ENCODE data around the gene FAM174B.

The FAM174B gene

GRCh38 chr15:92638291-92638708, 17.3 kb downstream of the FAM174B start:
- Histone ChIP-seq H3K27ac (ENCODE audit: low read depth, low read length) (no peak overlapping the region), H3K36me3 (ENCODE audit: insufficient read depth, low read length) (no peaks in the 10 kb centered on the region), H3K4me3 (ENCODE audit: low read depth in 1 of 2, low read length in 2 of 2) (no peak overlapping the region), H3K9me3 (ENCODE audit: low read length) (no peaks in the 10 kb centered on the region), H3K4me1 (ENCODE audit: insufficient read depth, low read length) (peaks cover 34% of the 10 kb centered on the region), H3K27me3 (ENCODE audit: control insufficient read depth in 1 of 2, insufficient read depth in 2 of 2, low read length in 2 of 2) (no peaks in the 10 kb centered on the region), H3K9ac (ENCODE audit: low read length) (no peak overlapping the region)

- H3K9ac ChIP-seq (ENCODE audit: low read length), result no peak overlapping the region
- H3K27ac ChIP-seq (ENCODE audit: low read depth, low read length), result no peak overlapping the region
- H3K9me3 ChIP-seq (ENCODE audit: low read length), result no peaks in the 10 kb centered on the region
- H3K27me3 ChIP-seq (ENCODE audit: control insufficient read depth in 1 of 2, insufficient read depth in 2 of 2, low read length in 2 of 2), result no peaks in the 10 kb centered on the region
- no peaks in the 10 kb centered on the region for H3K36me3 ChIP-seq (ENCODE audit: insufficient read depth, low read length)
- no peak overlapping the region for H3K4me3 ChIP-seq (ENCODE audit: low read depth in 1 of 2, low read length in 2 of 2)
- peaks cover 34% of the 10 kb centered on the region for H3K4me1 ChIP-seq (ENCODE audit: insufficient read depth, low read length)
These were observed 17.9 kb downstream of the FAM174B start for GRCh38 chr15:92637626-92638025.

DNA sequence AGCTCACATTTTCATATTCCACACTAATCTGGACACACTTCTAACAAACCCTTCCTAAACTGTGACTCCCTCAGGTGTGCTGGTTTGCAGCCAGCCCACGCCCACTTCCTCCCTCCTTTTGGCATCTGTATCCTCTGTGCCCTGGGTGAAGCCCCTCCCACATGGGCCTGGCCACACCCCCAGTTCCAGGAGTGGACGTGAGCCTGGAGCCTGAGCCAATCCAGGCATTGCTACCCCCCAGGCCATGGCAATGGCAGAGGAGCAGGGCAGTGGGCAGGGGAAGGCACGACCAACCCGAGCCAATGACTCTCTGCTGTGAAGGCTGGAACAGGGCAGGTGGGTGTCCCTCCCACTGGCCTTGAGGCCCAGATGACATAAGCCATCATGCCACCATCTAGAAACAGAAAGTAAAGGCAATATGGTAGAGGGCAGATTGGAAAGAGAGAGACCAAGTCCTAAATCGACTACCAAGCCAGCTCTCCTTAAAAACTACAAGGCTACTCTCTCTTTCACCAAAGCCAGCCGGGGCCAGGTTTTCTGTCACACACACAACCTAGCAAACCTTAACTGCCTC, 18.6 kb downstream of the FAM174B start:
- Histone ChIP-seq H3K27ac (ENCODE audit: low read depth, low read length) (no peak overlapping the region), H3K4me3 (ENCODE audit: low read depth in 1 of 2, low read length in 2 of 2) (no peak overlapping the region), H3K36me3 (ENCODE audit: insufficient read depth, low read length) (no peaks in the 10 kb centered on the region), H3K4me1 (ENCODE audit: insufficient read depth, low read length) (peaks cover 34% of the 10 kb centered on the region), H3K9me3 (ENCODE audit: low read length) (no peaks in the 10 kb centered on the region), H3K9ac (ENCODE audit: low read length) (no peak overlapping the region), H3K27me3 (ENCODE audit: control insufficient read depth in 1 of 2, insufficient read depth in 2 of 2, low read length in 2 of 2) (no peaks in the 10 kb centered on the region)

DNA sequence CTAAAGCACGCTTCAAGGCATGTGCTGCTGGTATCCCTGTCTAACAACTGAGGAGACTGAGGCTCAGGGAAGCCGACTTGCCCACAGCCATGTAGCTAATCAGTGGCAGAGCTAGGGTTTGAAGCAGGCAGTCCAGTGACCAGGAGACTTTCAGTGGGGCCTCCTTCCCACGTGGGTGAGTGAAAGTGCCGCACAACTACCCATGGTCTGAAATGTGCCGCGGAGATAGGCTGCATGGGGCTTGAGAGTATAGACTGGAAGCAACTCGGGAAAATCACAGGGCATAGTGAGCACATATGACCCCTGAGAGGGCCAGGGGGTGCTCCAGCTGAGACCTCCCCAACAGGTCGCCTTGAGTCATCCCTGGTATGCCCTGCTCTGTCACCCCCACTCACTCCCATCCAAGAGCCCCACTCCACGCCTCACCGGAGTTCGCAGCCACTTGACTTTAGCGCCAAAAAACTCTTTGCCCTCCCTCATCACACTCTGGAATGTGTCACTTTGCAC, 19.1 kb downstream of the FAM174B start:
- Histone ChIP-seq H3K4me3 (ENCODE audit: low read depth in 1 of 2, low read length in 2 of 2) (no peak overlapping the region), H3K36me3 (ENCODE audit: insufficient read depth, low read length) (no peaks in the 10 kb centered on the region), H3K4me1 (ENCODE audit: insufficient read depth, low read length) (peaks cover 34% of the 10 kb centered on the region), H3K27me3 (ENCODE audit: control insufficient read depth in 1 of 2, insufficient read depth in 2 of 2, low read length in 2 of 2) (no peaks in the 10 kb centered on the region), H3K27ac (ENCODE audit: low read depth, low read length) (no peak overlapping the region), H3K9me3 (ENCODE audit: low read length) (no peaks in the 10 kb centered on the region), H3K9ac (ENCODE audit: low read length) (no peak overlapping the region)

GRCh38 chr15:92634671-92635201, 20.8 kb downstream of the FAM174B start:
- Histone ChIP-seq H3K36me3 (ENCODE audit: insufficient read depth, low read length) (no peaks in the 10 kb centered on the region), H3K9ac (ENCODE audit: low read length) (no peak overlapping the region), H3K4me1 (ENCODE audit: insufficient read depth, low read length) (peaks cover 34% of the 10 kb centered on the region), H3K27ac (ENCODE audit: low read depth, low read length) (no peak overlapping the region), H3K9me3 (ENCODE audit: low read length) (no peaks in the 10 kb centered on the region), H3K27me3 (ENCODE audit: control insufficient read depth in 1 of 2, insufficient read depth in 2 of 2, low read length in 2 of 2) (no peaks in the 10 kb centered on the region), H3K4me3 (ENCODE audit: low read depth in 1 of 2, low read length in 2 of 2) (no peak overlapping the region)

- no peak overlapping the region for H3K4me3 ChIP-seq (ENCODE audit: low read depth in 1 of 2, low read length in 2 of 2)
- H3K27me3 ChIP-seq (ENCODE audit: control insufficient read depth in 1 of 2, insufficient read depth in 2 of 2, low read length in 2 of 2), result no peaks in the 10 kb centered on the region
- H3K4me1 ChIP-seq (ENCODE audit: insufficient read depth, low read length), result peaks cover 33% of the 10 kb centered on the region
- H3K9ac ChIP-seq (ENCODE audit: low read length), result no peak overlapping the region
- no peak overlapping the region for H3K27ac ChIP-seq (ENCODE audit: low read depth, low read length)
- H3K36me3 ChIP-seq (ENCODE audit: insufficient read depth, low read length), result no peaks in the 10 kb centered on the region
- H3K9me3 ChIP-seq (ENCODE audit: low read length), result no peaks in the 10 kb centered on the region
These were observed 21.5 kb downstream of the FAM174B start for GRCh38 chr15:92634060-92634459.

- no peaks in the 10 kb centered on the region for H3K27me3 ChIP-seq (ENCODE audit: control insufficient read depth in 1 of 2, insufficient read depth in 2 of 2, low read length in 2 of 2)
- no peak overlapping the region for H3K27ac ChIP-seq (ENCODE audit: low read depth, low read length)
- H3K4me3 ChIP-seq (ENCODE audit: low read depth in 1 of 2, low read length in 2 of 2), result no peak overlapping the region
- H3K9ac ChIP-seq (ENCODE audit: low read length), result no peak overlapping the region
- no peaks in the 10 kb centered on the region for H3K36me3 ChIP-seq (ENCODE audit: insufficient read depth, low read length)
- no peaks in the 10 kb centered on the region for H3K9me3 ChIP-seq (ENCODE audit: low read length)
- H3K4me1 ChIP-seq (ENCODE audit: insufficient read depth, low read length), result peaks cover 27% of the 10 kb centered on the region
These were observed 22.2 kb downstream of the FAM174B start for GRCh38 chr15:92633418-92633817.

DNA sequence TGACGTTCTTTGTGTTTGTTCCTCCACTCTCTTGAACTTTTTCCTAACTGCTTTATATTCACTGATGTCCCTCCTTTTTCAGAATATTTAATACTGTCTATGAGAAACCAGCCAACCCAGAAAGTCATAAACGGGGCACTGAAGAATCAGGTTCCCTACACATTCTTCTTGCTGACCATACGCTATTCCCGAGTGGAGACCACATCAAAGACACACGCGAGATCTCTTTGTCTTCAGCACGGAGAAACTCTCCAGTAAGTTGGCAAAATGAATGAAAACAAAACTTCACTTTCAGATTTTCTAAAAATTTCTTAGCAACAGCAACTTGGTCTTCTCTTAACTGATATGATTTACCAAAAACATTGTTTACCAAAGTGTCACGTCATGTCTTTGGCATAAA, 22.6 kb downstream of the FAM174B start:
- Histone ChIP-seq H3K4me3 (ENCODE audit: low read depth in 1 of 2, low read length in 2 of 2) (no peak overlapping the region), H3K27me3 (ENCODE audit: control insufficient read depth in 1 of 2, insufficient read depth in 2 of 2, low read length in 2 of 2) (no peaks in the 10 kb centered on the region), H3K9me3 (ENCODE audit: low read length) (no peaks in the 10 kb centered on the region), H3K36me3 (ENCODE audit: insufficient read depth, low read length) (no peaks in the 10 kb centered on the region), H3K27ac (ENCODE audit: low read depth, low read length) (no peak overlapping the region), H3K9ac (ENCODE audit: low read length) (no peak overlapping the region), H3K4me1 (ENCODE audit: insufficient read depth, low read length) (peaks cover 23% of the 10 kb centered on the region)

DNA sequence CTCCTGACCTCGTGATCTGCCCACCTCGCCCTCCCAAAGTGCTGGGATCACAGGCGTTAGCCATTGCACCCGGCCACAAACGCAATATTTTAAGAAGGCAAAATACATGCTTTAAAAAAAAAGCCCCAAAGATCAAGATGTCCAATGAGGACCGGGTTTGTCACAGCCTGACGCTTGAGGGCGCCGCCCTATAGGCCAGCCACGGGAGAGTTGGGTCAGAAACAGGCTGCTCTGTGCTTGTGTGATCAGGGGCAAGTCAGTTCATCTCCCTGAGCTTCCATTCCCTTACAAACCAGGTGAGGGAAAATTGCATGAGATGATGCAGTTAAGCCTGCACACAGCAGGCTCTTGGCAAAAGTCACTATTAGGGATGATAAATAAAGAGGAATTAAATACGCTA, 23.9 kb downstream of the FAM174B start:
- Histone ChIP-seq H3K9me3 (ENCODE audit: low read length) (no peaks in the 10 kb centered on the region), H3K27me3 (ENCODE audit: control insufficient read depth in 1 of 2, insufficient read depth in 2 of 2, low read length in 2 of 2) (no peaks in the 10 kb centered on the region), H3K27ac (ENCODE audit: low read depth, low read length) (no peak overlapping the region), H3K4me1 (ENCODE audit: insufficient read depth, low read length) (peaks cover 10% of the 10 kb centered on the region), H3K4me3 (ENCODE audit: low read depth in 1 of 2, low read length in 2 of 2) (no peak overlapping the region), H3K36me3 (ENCODE audit: insufficient read depth, low read length) (no peaks in the 10 kb centered on the region), H3K9ac (ENCODE audit: low read length) (no peak overlapping the region)

DNA sequence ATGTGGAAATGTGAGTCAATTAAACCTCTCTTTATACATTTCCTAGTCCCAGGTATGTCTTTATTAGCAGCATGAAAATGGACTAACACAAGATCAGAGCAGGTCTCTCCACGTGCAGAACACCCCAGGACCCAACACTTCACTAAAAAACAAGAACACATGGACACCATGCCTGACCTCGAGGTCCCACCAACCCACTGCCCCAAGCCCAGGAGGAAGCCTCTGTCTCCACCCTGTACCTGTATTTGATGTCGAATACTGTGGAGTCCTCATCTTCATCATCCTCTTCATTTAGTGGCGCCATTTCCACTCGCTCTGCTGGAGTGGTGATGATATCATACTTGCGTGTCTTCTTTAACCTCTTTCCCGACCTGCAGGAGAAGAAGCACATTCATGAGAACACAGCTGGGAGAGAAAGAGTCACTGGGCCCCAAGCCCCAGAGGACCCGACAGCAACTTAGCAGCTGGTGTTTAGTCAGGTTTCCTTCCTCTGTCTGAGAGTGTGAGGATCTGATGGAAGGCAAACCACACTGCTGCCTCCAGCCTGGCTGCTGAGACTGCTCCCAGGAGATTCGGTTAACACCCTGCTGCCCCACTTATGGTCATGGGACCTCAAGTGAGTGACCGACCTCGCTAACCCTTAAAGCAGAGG, 25.5 kb downstream of the FAM174B start:
- H3K9ac ChIP-seq (ENCODE audit: low read length), result no peak overlapping the region
- no peaks in the 10 kb centered on the region for H3K9me3 ChIP-seq (ENCODE audit: low read length)
- no peak overlapping the region for H3K4me3 ChIP-seq (ENCODE audit: low read depth in 1 of 2, low read length in 2 of 2)
- H3K27me3 ChIP-seq (ENCODE audit: control insufficient read depth in 1 of 2, insufficient read depth in 2 of 2, low read length in 2 of 2), result no peaks in the 10 kb centered on the region
- H3K27ac ChIP-seq (ENCODE audit: low read depth, low read length), result no peak overlapping the region
- no peaks in the 10 kb centered on the region for H3K36me3 ChIP-seq (ENCODE audit: insufficient read depth, low read length)
- H3K4me1 ChIP-seq (ENCODE audit: insufficient read depth, low read length), result peaks cover 8% of the 10 kb centered on the region

- Histone ChIP-seq H3K9ac (ENCODE audit: low read length) (no peak overlapping the region), H3K4me3 (ENCODE audit: low read depth in 1 of 2, low read length in 2 of 2) (no peak overlapping the region), H3K9me3 (ENCODE audit: low read length) (no peaks in the 10 kb centered on the region), H3K27ac (ENCODE audit: low read depth, low read length) (no peak overlapping the region), H3K4me1 (ENCODE audit: insufficient read depth, low read length) (peaks cover 11% of the 10 kb centered on the region), H3K36me3 (ENCODE audit: insufficient read depth, low read length) (no peaks in the 10 kb centered on the region), H3K27me3 (ENCODE audit: control insufficient read depth in 1 of 2, insufficient read depth in 2 of 2, low read length in 2 of 2) (no peaks in the 10 kb centered on the region)
These were observed 26.1 kb downstream of the FAM174B start for GRCh38 chr15:92629276-92629974.
